Liver (tissue), 3 donors: ENCODE measurements around the gene KRTAP5-4.

Experiments
- ATF3 ChIP-seq: IDR thresholded peaks from 2 replicates; pipeline ENCODE4 v1.6.1; 2016; ENCODE audit warnings: antibody characterized with exemption
- CTCF ChIP-seq: fragments of 150-350 bp; IDR thresholded peaks from 2 replicates; pipeline ENCODE4 v1.5.1; 2017; ENCODE audit warnings: improper control_type of control experiment, low read depth, low read length; ENCODE audit not compliant: missing input control
- EGR1 ChIP-seq, 2 donors: IDR thresholded peaks; 2 replicates each; pipeline ENCODE4 v1.6.1; 2016 to 2018; ENCODE audit warnings: antibody characterized with exemption in 2 of 2, low read depth in 2 of 2
- FOXA1 ChIP-seq: IDR thresholded peaks from 2 replicates; pipeline ENCODE4 v1.6.1; 2016; ENCODE audit warnings: antibody characterized with exemption
- GABPA ChIP-seq, 2 donors: IDR thresholded peaks in 1 of 2; conservative IDR thresholded peaks in 1 of 2; 2 replicates each; pipeline ENCODE4 v1.6.1; 2016; ENCODE audit warnings: antibody characterized with exemption in 2 of 2, mild to moderate bottlenecking in 1 of 2, moderate library complexity in 1 of 2
- JUND ChIP-seq, 2 donors: IDR thresholded peaks; 2 replicates each; pipeline ENCODE4 v1.6.1; 2016; ENCODE audit warnings: antibody characterized with exemption in 2 of 2
- MAX ChIP-seq: IDR thresholded peaks from 2 replicates; pipeline ENCODE4 v1.6.1; 2016; ENCODE audit warnings: antibody characterized with exemption
- REST ChIP-seq: IDR thresholded peaks from 2 replicates; pipeline ENCODE4 v1.6.1; 2016; ENCODE audit warnings: antibody characterized with exemption, mild to moderate bottlenecking
- RXRA ChIP-seq, 2 donors: IDR thresholded peaks; 2 replicates each; pipeline ENCODE4 v1.6.1; 2017 to 2018; ENCODE audit warnings: antibody characterized with exemption in 2 of 2, mild to moderate bottlenecking in 1 of 2
- SP1 ChIP-seq: IDR thresholded peaks from 2 replicates; pipeline ENCODE4 v1.6.1; 2018; ENCODE audit warnings: antibody characterized with exemption, mild to moderate bottlenecking
- TAF1 ChIP-seq: conservative IDR thresholded peaks from 2 replicates; pipeline ENCODE4 v1.6.1; 2016; ENCODE audit warnings: antibody characterized with exemption, mild to moderate bottlenecking
- YY1 ChIP-seq: IDR thresholded peaks from 2 replicates; pipeline ENCODE4 v1.6.1; 2016; ENCODE audit warnings: antibody characterized with exemption, mild to moderate bottlenecking
- ZBTB33 ChIP-seq: IDR thresholded peaks from 2 replicates; pipeline ENCODE4 v1.6.1; 2016; ENCODE audit warnings: antibody characterized with exemption
- donor health status: healthy.
- donor health status: healthy.

GRCh38 chr11:1652771-1653540, 31.0 kb upstream of the KRTAP5-4 start:
- TF ChIP-seq CTCF (peak; percentile 98), RXRA (IDR thresholded peaks at IDR 0.05) (no peak), ZBTB33 (no peak), GABPA (IDR thresholded peaks at IDR 0.05 in 1 of 2, conservative IDR thresholded peaks at IDR 0.05 in 1 of 2) (no peak), TAF1 (no peak), ATF3 (no peak), YY1 (no peak), FOXA1 (no peak), MAX (no peak), SP1 (peak; percentile 19), JUND (IDR thresholded peaks at IDR 0.05) (no peak), EGR1 (IDR thresholded peaks at IDR 0.05; ENCODE audit: low read depth in 2 of 2) (no peak), REST (no peak)
